Choroid plexus epithelial cell (primary cell): ENCODE results near the gene RAD51B.
A peak's percentile ranks its signal among the peaks of the same experiment; 100 is the strongest.

Experiments used
- DNase-seq: peaks from one replicate; pipeline ENCODE4 v3.0.0-alpha.2; 2010; ENCODE audit warnings: low read depth
- H3K4me3 ChIP-seq: 2 replicates; pipeline ENCODE4 v1.5.1; 2011; ENCODE audit warnings: low read depth, mild to moderate bottlenecking, control low read depth, low read length, moderate library complexity
- CTCF ChIP-seq: conservative IDR thresholded peaks from 2 replicates; pipeline ENCODE4 v1.5.1; 2011; ENCODE audit warnings: low read depth, mild to moderate bottlenecking, control low read depth, inconsistent platforms, low read length, moderate library complexity

RAD51B gene

GRCh38 chr14:67990576-67990975 is 171.0 kb downstream of the RAD51B start:
- H3K4me3 ChIP-seq: no peak overlapping the region
- TF ChIP-seq CTCF: no peak
- DNase-seq: no peak

- no peak for TF ChIP-seq CTCF
- no peak for DNase-seq
- H3K4me3 ChIP-seq: no peak overlapping the region
Observed at GRCh38 chr14:67994531-67994930, 175.0 kb downstream of the RAD51B start.

- no peak for TF ChIP-seq CTCF
- DNase-seq: no peak
Observed at GRCh38 chr14:67996235-67996634, 176.7 kb downstream of the RAD51B start.

GRCh38 chr14:67998834-67999233 is 179.3 kb downstream of the RAD51B start:
- DNase-seq: no peak
- TF ChIP-seq CTCF: no peak
- no peak overlapping the region for H3K4me3 ChIP-seq

More at GRCh38 chr14:67996235-67996634, 176.7 kb downstream of the RAD51B start:
- H3K4me3 ChIP-seq: no peak overlapping the region

GRCh38 chr14:67999290-67999689 is 179.7 kb downstream of the RAD51B start:
- TF ChIP-seq CTCF: no peak
- H3K4me3 ChIP-seq: no peak overlapping the region
- DNase-seq: peak; percentile 56

- TF ChIP-seq CTCF: no peak
- DNase-seq: peak; percentile 67
- H3K4me3 ChIP-seq: no peak overlapping the region
Observed at GRCh38 chr14:67999705-68000384, 180.3 kb downstream of the RAD51B start.

GRCh38 chr14:68000511-68000910 is 180.9 kb downstream of the RAD51B start:
- H3K4me3 ChIP-seq: no peak overlapping the region
- TF ChIP-seq CTCF: no peak
- no peak for DNase-seq
